HL-60 (cell line): ENCODE measurements around the gene MACROD2.

Experiments
- DNase-seq, 2 experiments: peaks; one replicate each; pipeline ENCODE4 v3.0.0-alpha.2; 2010 to 2020; ENCODE audit warnings: low read depth in 1 of 2, low spot score in 1 of 2
- H3K27ac ChIP-seq: fragments of 250-450 bp; sonication (Bioruptor Pico); replicated peaks from 2 replicates; pipeline ENCODE4 v1.5.1; 2020; ENCODE audit warnings: mild to moderate bottlenecking, moderate library complexity
- H3K27me3 ChIP-seq: fragments of 250-450 bp; sonication (Bioruptor Pico); 2 replicates; pipeline ENCODE4 v1.5.1; 2021; ENCODE audit warnings: mild to moderate bottlenecking, moderate library complexity; ENCODE audit not compliant: insufficient read depth, poor library complexity, severe bottlenecking
- H3K4me3 ChIP-seq: replicated peaks from 2 replicates; pipeline ENCODE4 v1.5.1; 2011; ENCODE audit warnings: mild to moderate bottlenecking, control low read depth, low read length; ENCODE audit not compliant: insufficient read depth
- GABPA ChIP-seq: IDR thresholded peaks from 2 replicates; pipeline ENCODE4 v1.6.1; 2012; ENCODE audit warnings: low read depth
- POLR2AphosphoS5 ChIP-seq: IDR thresholded peaks from 2 replicates; pipeline ENCODE4 v1.6.1; 2012; ENCODE audit warnings: low read depth
- SPI1 ChIP-seq: IDR thresholded peaks from 2 replicates; pipeline ENCODE4 v1.6.1; 2012; ENCODE audit warnings: low read depth, mild to moderate bottlenecking, borderline replicate concordance
- TF ChIP-seq, protein P1 (sequence below): IDR thresholded peaks from 2 replicates; pipeline ENCODE4 v1.6.1; 2012; ENCODE audit warnings: low read depth; ENCODE audit not compliant: insufficient replicate concordance
- TF ChIP-seq, protein P2 (sequence below): IDR thresholded peaks from one replicate; pipeline ENCODE4 v1.5.1; 2011; ENCODE audit warnings: low read length, control low read depth, inconsistent platforms; ENCODE audit not compliant: insufficient read depth

Gene MACROD2

DNA sequence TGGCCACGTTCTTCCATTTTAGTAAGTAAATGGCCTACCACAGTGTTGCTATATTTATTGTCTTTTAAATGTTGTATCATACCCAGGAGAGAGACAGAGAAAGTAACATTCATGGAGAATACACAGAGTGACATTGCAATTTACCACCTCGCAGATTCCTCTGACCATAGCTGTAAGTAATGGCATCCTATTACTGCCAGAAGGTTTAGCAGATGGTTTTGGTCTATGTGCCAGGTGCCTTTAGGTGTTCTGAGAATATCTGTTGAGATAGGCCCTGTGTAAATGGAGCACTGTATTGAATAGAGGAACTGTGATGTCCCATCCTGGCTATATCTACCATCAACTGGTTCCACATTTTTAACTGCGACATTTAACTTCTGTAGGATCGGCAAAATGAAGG, 2018.3 kb downstream of the MACROD2 start:
- H3K27me3 ChIP-seq: no peaks in the 10 kb centered on the region
- no peak overlapping the region for H3K4me3 ChIP-seq
- H3K27ac ChIP-seq: no peak overlapping the region
- no peak for DNase-seq
- TF ChIP-seq GABPA: no peak
- TF ChIP-seq, protein P1, sequence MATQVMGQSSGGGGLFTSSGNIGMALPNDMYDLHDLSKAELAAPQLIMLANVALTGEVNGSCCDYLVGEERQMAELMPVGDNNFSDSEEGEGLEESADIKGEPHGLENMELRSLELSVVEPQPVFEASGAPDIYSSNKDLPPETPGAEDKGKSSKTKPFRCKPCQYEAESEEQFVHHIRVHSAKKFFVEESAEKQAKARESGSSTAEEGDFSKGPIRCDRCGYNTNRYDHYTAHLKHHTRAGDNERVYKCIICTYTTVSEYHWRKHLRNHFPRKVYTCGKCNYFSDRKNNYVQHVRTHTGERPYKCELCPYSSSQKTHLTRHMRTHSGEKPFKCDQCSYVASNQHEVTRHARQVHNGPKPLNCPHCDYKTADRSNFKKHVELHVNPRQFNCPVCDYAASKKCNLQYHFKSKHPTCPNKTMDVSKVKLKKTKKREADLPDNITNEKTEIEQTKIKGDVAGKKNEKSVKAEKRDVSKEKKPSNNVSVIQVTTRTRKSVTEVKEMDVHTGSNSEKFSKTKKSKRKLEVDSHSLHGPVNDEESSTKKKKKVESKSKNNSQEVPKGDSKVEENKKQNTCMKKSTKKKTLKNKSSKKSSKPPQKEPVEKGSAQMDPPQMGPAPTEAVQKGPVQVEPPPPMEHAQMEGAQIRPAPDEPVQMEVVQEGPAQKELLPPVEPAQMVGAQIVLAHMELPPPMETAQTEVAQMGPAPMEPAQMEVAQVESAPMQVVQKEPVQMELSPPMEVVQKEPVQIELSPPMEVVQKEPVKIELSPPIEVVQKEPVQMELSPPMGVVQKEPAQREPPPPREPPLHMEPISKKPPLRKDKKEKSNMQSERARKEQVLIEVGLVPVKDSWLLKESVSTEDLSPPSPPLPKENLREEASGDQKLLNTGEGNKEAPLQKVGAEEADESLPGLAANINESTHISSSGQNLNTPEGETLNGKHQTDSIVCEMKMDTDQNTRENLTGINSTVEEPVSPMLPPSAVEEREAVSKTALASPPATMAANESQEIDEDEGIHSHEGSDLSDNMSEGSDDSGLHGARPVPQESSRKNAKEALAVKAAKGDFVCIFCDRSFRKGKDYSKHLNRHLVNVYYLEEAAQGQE: no peak
- TF ChIP-seq POLR2AphosphoS5: no peak
- no peak for TF ChIP-seq SPI1
- TF ChIP-seq, protein P2, sequence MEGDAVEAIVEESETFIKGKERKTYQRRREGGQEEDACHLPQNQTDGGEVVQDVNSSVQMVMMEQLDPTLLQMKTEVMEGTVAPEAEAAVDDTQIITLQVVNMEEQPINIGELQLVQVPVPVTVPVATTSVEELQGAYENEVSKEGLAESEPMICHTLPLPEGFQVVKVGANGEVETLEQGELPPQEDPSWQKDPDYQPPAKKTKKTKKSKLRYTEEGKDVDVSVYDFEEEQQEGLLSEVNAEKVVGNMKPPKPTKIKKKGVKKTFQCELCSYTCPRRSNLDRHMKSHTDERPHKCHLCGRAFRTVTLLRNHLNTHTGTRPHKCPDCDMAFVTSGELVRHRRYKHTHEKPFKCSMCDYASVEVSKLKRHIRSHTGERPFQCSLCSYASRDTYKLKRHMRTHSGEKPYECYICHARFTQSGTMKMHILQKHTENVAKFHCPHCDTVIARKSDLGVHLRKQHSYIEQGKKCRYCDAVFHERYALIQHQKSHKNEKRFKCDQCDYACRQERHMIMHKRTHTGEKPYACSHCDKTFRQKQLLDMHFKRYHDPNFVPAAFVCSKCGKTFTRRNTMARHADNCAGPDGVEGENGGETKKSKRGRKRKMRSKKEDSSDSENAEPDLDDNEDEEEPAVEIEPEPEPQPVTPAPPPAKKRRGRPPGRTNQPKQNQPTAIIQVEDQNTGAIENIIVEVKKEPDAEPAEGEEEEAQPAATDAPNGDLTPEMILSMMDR: no peak

- Histone ChIP-seq H3K27ac (no peak overlapping the region), H3K4me3 (no peak overlapping the region), H3K27me3 (no peaks in the 10 kb centered on the region)
- no peak for DNase-seq
- TF ChIP-seq, protein P1: no peak
- TF ChIP-seq, protein P2: no peak
- no peak for TF ChIP-seq POLR2AphosphoS5
- no peak for TF ChIP-seq SPI1
Observed at GRCh38 chr20:16014436-16014835, 2019.1 kb downstream of the MACROD2 start.

GRCh38 chr20:16017656-16018055, 2022.3 kb downstream of the MACROD2 start:
- Histone ChIP-seq H3K27ac (no peak overlapping the region), H3K27me3 (no peaks in the 10 kb centered on the region), H3K4me3 (no peak overlapping the region)
- no peak for DNase-seq
- TF ChIP-seq POLR2AphosphoS5 (no peak), GABPA (no peak), SPI1 (no peak)
- TF ChIP-seq, protein P1: no peak
- TF ChIP-seq, protein P2: no peak
